Measurements from ENCODE around the gene C22orf23.

DNA sequence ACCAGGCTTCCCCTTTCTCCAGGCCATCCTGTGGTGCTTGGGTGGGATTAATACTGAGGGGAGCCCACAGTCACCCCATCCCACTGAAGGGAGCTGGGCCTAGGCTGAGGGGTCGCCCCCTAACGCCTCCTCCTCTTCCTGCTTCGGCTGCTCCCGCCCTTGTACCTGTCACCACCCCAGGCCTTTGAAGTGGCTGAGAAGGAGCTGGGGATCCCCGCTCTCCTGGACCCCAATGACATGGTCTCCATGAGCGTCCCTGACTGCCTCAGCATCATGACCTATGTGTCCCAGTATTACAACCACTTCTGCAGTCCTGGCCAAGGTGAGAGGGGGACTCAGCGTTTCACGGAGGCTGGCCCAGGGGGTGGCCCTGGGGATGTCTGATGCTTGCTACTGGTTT lies 41.2 kb downstream of the C22orf23 start:
- TF ChIP-seq, protein P1, sequence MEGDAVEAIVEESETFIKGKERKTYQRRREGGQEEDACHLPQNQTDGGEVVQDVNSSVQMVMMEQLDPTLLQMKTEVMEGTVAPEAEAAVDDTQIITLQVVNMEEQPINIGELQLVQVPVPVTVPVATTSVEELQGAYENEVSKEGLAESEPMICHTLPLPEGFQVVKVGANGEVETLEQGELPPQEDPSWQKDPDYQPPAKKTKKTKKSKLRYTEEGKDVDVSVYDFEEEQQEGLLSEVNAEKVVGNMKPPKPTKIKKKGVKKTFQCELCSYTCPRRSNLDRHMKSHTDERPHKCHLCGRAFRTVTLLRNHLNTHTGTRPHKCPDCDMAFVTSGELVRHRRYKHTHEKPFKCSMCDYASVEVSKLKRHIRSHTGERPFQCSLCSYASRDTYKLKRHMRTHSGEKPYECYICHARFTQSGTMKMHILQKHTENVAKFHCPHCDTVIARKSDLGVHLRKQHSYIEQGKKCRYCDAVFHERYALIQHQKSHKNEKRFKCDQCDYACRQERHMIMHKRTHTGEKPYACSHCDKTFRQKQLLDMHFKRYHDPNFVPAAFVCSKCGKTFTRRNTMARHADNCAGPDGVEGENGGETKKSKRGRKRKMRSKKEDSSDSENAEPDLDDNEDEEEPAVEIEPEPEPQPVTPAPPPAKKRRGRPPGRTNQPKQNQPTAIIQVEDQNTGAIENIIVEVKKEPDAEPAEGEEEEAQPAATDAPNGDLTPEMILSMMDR (IDR thresholded peaks at IDR 0.05), result no peak
- no peak for TF ChIP-seq EZH2 (IDR thresholded peaks at IDR 0.05; ENCODE audit: borderline replicate concordance, insufficient read depth, low read depth, low read length, poor library complexity, severe bottlenecking)

Data from B cell (primary cell).